AML-193 (cell line): ENCODE results near the gene NAPA.
A peak's percentile ranks its signal among the peaks of the same experiment; 100 is the strongest.

Source experiments
- DNase-seq, 2 experiments: peaks; one replicate each; lab custom pipeline; 2025; lab: John Stamatoyannopoulos, UW

Gene NAPA

DNA sequence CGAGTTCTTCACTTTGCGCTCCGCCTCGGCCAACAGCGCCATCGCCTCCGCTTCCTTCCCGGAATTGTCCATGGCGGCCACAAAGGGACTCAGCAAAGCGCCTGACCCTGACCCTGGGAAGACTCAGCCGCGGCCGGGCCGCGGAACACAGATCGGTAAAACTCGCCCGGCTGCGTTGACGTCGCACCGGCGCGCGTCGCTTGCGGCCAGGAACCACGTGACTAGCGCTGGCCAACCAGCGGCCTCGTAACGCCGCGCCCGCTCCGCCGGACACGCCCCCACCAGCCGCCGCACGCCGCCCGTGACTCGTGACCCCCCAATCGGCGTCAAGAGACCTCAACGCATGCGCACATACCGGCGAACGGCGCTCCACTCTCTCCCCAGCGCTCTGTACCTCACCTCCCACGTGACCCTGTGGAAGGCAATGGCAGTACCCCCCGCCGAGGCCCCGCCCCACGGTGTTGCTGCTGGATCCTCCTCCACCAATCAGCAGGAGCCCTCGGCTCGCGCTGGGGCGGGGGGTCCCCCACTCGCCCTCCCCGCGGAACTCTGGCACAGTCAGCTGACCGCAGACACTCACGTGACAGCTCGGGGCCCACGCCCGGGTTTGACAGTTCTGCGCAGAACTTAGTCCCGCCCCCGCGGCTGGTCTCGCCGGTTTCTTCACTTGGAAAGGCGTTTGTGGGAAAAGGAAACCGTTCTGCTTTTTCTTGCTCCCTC lies at the start of gene NAPA:
TSS of gene NAPA (minus strand) at position 195 of the 720 bp plus-strand sequence. CDS start at position 72, 123 bp downstream.
- peak; percentile 100 for DNase-seq

DNA sequence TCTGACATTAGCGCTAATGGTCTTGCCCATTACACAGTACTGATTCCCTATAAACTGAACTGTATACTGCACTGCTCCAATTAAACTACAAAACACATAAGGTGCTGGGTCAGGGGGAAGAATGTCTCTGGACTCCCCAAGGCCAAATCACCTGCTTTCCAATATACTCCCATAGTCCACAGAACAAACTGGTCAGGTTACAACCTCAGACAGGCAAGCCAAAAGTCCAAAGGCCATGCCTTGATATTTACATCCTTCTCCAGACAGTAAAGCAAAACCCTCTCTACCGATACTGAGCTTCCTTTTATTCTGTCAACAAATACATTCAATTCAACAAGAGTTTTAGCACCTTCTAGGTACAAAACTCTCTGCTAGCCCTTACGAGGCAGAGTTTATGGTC lies 49.2 kb upstream of the NAPA start:
- DNase-seq, result no peak

DNA sequence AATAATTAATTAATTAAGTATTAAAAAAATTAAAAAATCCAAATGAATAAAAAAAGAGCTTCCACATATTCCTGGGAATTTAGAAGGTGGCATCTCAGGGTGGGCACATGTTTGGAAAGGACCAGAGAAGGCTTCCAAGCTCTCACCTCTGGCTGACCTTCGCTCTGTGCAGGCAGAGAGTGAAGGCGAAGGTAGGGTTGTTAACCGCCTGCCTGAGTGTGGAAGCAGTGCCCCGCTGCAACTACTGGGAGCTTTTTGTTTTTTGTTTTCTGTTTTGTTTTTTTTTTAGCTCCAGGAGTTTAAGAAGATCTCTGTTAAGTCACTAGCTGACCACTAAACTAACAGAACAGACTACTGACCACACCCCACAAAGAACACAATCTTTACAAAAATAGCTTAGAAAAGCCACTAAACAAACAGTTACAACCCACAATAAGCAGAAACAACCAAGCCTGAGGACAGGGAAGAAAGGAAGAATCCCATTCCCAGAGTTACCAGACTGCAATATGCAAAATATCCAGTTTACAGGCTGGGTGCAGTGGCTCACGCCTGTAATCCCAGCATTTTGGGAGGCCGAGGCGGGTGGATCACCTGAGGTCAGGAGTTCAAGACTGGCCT lies 46.7 kb upstream of the NAPA start:
- DNase-seq, result no peak

DNA sequence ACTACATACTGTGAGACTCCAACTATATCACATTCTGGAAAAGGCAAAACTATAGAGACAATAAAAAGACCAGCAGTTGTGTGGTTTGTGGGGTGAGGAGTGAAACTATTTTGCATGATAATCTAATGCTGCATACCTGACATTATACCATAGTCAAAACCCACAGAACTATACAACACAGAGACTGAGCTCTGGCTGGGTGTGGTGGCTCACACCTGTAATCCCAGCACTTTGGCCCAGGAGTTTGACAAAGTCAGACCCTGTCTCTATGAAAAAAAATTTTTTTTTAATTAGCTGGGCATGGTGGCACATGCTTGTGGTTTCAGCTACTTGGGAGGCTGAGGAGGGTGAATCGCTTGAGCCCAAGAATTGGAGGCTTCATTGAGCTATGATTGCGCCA lies 46.1 kb upstream of the NAPA start:
- DNase-seq, result no peak

DNA sequence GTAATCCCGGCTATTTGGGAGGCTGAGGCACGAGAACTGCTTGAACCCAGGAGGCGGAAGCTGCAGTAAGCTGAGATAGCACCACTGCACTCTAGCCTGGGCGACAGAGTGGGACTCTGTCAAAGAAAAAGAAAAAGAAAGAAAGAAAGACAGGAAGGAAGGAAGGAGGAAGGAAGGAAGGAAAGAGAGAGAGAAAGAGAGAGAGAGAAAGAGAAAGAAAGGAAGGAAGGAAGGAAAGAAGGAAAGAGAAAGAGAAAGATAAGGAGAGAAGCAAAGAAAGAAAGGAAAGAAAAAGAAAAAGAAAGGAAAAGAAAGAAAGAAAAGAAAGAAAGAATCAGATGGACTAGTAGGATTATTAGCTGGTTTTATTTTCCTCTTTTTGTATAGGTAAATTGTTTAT lies 35.3 kb upstream of the NAPA start:
- DNase-seq, result no peak

DNA sequence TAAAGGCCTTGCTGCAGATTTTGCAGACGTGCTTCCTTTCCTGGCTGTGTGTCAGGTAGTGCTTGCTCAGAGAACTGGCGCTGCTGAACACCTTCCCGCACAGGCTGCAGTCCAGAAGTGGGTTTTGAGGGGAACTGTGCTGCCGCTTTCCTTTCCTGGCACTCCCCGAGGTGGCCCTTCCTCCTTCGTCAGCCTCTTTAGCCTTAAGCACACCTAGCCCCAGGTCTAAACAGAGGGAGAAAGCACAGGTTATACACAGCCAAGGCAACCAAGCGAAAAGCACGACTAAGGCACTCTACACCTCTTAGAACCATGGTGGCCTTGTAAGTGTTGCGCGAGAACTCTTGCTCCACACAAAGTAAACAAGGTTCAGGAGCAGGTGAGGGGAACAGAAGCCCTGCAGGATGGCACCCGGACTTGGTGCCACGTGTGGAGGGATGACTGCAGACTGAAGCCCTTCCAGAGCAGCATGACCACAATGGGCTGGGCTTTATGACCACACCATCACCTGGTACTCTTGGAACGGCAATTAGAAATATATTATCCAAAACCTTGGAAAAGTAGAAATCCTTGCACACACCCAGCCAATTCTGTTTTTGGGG lies 34.5 kb upstream of the NAPA start:
- DNase-seq, result no peak

DNA sequence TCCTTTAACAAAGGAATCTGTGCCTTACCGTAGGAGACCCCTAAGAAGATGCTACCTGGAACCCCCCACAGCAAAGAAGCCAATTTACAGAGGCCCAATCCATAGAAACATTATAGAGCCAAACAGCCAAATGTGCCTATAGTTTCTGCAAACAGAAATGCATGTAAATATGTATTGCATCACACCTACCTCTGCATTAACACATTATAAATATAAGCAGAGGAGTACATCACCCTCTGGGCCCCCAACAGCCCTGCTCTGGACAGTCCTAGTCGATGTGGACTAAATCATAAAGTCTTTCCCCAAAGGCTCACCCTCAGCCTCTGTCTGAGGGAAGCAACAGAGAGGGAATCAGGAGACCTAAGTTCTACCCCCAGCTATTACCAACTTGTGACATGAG lies 32.3 kb upstream of the NAPA start:
- DNase-seq, result no peak

DNA sequence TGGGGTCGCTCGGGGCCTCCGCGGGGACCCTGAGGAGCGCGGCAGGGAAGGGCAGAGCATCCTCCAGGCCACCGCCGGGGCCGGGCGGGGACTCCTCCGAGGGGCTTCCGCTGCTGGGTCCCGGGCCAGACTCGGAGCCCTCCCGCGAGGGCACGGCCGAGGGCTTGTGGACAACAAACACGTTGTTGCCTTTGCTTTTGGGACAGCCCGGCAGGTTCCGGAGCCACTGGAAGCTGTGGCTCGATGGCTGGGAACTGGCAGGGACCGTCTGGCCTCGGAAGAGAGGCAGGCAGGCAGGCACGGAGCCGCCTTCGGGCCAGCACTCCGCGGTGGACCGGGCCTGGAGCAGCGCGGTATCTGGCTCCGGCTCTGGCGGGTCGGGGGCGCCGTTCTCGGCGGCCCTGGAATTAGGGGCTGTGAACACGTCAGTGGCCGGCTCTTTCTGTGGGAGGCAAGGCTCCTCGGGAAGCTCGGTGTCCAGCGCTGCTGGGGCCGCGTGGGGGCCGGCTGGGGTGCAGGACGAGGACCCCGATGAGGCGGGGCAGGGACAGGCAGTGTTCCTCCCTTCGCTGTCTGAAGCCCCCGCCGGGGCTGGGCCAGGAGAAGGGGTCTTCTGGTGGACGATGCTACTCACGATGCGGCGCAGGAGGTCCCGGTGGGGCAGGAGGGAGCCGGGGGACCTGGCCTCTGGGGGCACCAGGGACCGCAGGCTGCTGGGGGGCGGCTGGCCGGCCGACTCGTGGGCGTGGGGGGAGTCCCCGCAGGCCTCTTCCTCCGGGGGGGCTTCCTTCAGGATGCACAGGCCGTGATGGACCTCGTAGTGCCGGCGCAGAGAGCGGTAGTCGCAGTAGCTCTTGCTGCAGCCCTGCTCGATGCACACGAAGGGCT lies 30.4 kb upstream of the NAPA start:
- DNase-seq, result no peak

DNA sequence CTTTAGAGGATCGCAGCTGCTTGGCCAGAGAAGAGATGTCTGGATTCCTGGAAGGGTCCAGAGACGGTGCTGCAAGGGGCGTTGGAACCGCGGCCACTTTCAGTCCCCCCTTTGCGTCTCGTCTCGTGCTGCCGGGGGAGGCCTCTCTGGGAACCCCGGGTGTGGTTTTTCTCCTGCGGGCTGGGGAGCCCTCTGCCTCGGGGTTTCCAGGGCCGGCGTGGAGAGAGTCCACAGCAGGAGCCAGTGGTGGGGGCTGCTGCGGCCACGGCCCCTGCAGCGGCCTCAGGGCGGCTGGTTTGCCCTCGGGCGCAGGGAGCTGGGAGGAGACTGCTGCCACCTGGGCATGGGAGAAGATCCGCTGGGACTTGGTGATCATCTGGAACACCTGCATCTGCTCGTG lies 29.6 kb upstream of the NAPA start:
- DNase-seq, result no peak

DNA sequence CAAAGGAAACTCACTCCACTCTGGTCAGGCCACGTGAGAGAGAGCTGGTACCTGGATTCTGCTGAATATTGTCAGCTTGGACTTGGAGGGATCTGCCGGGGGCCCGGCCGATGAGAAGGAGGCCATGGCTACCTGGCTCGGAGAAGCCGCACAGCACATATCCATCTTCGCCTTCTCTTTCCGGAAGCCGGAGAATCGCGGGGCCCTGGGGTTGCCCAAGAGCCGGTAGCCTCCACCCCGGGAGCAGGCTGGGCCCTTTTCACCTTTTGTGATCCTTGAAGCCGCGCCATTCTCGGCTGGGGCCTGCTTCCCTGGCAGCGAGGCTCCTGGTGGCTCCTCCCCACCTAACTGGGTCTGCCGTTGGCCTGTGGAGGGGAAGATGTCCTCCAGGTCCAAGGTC lies 29.2 kb upstream of the NAPA start:
- no peak for DNase-seq

DNA sequence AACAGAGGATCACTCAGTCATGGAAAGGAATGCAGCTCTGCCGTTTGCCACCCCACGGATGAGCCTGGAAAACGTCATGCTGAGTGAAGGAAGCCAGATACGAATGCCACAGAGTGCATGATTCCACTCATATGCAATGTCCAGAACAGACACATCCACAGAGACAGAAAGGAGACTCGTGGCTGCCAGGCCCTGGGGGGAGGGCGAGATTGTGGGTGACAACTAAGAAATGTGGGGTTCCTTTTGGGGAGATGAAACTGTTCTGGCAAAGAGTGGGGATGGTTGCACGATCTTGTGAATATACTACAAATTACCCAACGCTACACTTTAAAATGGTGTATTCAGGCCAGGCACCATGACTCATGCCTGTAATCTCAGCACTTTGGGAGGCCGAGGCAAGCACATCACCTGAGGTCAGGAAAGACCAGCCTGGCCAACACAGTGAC lies 27.2 kb upstream of the NAPA start:
- DNase-seq, result no peak

DNA sequence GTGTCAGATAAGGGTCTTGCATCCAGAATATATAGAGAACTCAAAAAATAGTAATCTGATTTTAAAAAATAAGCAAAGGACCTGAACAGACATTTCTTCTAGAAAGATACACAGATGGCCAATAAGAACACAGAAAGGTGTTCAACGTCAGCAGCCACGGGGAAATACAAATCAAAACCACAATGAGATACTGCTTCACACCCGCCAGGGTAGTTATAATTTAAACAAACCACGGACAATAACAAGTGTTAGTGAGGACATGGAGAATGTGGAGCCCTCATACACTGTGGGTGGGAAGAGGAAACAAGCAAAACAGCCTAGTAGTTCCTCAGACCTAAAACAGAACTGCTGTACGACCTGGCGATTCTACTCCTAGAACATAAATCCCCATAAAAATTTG lies 26.7 kb upstream of the NAPA start:
- no peak for DNase-seq

DNA sequence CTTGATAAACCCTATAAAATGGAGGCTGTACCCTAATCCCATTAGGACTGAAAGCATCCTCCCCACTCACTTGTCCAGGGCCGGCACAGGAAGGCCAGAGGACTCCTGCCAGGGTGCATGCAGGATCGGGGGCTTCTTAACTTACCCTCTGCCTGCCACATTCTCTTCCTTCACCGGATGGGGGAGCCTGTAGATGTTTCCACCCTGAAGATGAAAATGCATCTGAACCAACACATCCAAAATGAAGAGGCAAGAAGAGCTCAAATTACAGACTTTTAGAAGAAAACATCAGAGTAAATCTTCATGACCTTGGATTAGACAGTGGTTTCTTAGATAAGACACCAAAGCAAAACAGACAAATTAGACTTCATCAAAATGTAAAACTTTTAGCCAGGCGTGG lies 25.9 kb upstream of the NAPA start:
- DNase-seq, result no peak

DNA sequence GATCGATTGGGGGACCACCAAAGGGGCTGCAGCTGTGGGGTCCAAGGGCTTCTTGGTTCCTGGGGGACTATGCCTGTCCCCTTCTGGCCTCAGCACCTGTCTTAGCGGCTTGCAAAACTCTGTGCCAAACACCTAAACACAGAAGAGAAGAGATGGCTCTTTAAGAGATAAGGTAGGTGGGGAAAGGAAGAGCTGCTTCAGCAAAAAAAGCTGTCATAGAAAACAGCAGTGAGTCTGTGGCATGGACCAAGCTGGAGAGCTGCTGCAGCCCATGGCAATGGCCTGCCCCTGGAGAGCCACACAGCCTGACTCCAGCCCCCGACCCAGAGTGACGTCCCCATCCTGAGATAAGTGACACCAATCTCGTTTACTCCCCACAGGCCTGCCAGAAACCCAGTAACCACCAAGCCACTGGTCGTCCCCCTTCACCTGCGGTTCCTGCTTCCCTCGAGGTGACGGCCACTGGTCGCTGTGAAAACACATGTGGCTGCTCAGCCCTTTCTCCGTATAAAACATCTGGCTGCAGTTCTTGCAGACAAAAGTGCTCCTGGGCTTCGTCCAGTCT lies 25.0 kb upstream of the NAPA start:
- no peak for DNase-seq

DNA sequence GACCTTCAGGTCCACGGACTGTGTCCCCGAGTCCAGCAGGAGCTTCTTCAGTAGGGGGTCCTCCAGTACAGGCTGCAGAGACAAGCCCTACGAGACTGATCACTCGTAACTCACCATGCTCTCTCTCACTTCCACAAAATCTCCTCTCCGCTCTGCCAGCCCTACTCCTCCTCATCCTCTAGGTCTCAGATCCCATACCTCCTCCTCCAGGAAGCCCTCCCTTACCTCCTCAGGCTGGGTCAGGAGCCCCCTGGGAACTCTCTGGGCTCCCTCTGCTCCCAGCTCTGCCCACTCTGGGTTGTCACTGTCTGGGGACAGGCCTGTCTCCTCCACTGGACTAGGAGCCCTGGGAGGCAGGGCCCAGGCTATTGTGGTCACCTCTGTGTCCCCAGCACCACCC lies 23.9 kb upstream of the NAPA start:
- no peak for DNase-seq

DNA sequence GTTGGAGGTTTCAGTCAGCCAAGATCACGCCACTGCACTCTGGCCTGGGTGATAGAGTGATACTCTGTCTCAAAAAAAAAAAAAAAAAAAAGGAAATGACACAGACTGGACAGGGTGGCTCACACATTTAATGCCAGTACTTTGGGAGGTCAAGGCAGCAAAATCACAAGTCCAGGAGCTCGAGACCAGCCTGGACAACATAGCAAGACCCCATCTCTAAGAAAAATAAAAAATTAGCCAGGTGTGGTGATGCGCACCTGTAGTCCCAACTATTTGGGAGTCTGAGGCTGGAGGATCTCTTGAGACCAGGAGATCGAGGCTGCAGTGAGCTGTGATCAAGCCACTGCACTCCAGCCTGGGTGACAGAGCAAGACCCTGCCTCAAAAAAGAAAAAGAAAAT lies 22.6 kb upstream of the NAPA start:
- no peak for DNase-seq

DNA sequence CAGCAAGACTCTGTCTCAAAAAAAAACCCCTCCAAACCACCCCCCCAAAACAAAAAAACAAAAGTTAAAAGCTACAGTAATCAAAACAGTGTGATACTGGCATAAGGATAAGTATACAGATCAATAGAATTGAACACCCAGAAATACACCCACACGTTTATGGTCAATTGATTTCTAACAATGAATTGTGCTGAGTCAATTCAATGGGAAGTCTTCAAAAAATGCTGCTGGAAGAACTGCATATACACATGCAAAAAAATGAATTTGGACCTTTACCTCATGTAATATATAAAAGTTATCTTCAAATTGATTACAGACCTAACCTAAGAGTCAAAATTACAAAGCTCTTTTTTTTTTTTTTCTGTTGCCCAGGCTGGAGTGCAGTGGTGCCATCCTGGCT lies 19.8 kb upstream of the NAPA start:
- DNase-seq, result no peak

DNA sequence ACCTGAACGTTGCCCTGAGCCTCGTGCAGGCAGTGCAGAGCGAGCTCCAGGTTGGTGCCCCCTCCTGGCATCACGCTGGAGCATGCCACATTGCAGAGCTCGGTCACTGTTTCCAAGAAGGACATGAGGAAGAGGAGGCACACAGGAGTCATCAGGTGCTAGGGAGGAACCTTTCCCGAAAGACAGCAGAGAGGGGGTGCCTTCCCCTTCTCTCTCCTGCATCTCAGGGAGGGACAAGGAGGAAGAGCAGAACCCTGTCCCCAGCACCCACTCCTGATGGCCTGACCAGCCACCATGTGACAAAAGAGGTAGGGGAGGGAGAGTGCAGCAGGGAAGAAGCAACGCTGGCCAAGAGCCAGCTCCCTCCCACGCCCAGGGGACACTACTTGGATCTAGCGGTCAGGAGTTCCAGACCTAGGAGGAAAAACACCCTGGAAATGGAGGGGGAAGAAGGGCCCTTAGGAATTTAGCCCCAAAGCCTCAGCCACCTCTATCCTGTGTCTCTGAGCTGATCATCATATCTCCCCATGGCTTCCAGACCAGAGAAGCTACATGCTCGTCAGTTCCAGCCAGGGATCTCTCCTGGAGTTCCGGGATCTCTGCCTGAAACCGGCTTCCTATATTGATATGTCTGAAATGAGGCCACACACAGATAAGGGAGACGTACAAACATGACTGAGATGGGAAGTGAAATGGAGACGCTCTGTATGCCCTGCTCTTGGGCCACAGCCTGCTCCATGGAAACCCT lies 17.0 kb upstream of the NAPA start:
- DNase-seq, result no peak

DNA sequence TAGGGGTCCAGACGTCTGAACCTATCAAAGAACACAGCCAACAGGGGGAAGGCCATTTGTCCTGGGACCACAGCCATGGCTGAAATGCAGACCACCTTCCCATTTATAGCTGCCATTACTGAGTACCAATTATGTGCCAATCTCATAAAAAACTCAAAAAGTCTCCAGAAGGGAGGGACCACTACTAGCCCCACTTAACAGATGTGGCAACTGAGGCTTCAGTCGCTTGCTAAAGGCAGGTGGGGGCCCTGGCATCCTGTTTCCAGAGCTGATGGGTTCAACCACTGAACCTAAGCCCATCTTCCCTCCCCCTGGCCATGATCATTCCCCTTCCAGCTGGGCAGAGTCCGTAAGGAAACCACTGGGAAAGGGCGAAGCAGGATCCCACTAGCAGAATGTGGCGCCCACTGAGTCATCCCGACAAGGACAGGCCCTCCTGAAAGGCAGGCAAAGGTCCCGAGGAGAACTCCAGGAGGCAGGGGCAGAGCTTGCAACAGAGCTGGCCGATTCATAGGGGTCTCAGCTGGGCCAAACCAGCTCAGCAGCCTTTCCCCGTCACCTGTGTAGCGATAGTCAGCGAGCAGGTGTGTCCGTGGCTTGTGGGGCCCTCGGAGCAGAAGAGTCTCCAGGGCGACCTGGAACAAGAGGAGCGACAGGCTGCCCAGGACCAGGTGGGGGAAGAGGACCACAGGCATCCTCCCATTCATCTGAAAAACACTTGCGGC lies 14.3 kb upstream of the NAPA start:
- DNase-seq, result no peak

DNA sequence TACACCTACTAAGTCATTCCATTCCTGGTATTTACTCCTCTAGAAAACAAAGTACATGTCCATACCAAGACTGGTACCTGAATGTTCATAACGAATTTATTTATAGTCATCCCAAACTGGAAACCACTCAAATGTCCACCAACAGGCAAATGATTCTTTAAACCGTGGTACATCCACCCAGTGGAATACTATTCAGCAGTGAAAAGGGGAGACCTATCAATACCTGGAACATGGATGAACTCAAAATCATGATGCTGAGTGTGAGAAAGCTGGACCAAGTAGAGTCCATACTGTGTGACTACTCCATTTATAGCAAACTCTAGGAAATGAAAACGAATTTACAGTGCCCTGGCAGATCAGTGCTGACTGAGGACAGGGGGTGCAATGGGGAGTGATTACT lies 11.9 kb upstream of the NAPA start:
- DNase-seq, result no peak

DNA sequence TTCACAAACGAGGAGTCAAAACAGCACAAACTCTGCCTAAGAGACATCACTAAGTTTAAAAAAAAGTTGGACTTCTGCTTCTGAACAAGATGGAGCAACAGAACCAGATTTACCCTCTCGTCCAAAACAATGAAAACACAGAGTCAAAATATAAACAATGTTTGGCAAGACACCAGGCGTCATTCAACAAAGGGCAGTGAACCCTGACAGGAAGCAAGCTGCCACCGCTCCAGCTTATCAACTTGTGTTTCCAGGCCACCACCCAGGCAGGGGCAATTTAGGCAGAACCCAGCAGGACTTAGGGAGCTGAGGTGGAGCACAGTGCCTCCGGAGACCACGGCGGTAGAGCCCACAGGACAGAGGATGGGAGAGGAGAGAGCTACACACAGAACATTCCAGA lies 8.6 kb upstream of the NAPA start:
- DNase-seq, result no peak
